ENCODE measurements around the gene CDKL5. TPM values are rescaled to one million over a fixed set of nuclear protein-coding genes. Genes with fewer than 3 reads are reported as not detected.

The CDKL5 gene
- total RNA-seq, 1 experiment from 2014 or later, result 7.0 TPM

DNA sequence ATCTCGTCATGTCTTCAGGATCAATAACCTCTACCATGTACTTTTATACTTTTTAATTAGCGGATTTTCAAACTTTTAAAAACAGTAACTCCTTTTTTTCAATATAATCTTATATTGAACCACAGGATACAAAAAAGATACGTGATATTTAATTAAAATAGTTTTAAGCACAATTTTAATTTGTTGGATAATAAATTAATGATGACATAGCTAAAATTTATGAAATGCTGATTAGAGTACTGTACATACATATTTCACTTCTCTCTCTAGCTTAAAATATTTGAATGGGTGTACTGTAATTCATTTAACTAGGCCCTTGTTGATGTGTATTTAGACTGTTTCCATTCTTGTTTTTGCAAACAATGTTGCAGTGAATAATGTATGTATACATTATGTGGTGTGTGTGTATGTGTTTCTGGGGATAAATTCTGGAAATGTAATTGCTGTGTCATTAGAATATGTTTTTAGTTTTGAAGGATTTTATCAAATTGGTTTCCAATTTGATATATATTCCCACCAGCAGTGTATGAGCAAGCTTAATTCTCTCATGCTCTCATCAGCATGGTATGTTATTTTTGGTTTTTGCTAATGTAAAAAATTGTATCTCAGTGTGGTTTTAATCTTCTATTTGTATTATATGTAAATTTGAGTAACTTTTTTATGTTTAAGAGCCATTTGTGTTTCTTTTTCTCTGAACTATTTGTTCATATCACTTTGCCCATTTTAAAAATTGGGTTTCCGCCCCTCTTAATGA lies 66.4 kb downstream of the CDKL5 start:
- Histone ChIP-seq H3K4me3 (ENCODE audit: insufficient read depth, low read depth, low read length) (no peak overlapping the region), H3K27me3 (ENCODE audit: control insufficient read depth, insufficient read depth, low read length) (no peaks in the 10 kb centered on the region), H3K36me3 (replicated peaks; ENCODE audit: control insufficient read depth, insufficient read depth, low read length) (no peaks in the 10 kb centered on the region)
- DNase-seq, result no peak

DNA sequence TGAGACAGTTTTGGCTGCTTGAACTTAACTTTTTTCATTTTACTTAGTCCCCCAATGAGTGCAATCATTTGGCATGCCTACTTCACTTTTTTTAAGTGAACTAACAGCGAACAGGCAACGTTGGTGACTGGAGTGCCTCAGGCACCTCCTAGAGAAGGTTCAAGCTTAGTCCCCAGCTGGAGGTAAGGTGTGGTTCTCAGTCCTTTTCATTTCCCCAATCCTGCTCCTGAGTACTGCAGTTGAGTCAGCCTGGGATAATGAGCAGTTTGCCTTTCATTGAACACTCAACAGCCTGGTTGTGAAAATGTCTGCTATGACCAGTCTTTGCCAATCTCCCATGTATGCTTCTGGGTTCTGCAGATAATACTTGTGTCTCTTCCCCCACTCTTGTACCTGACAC lies 109.5 kb downstream of the CDKL5 start:
- no peak for DNase-seq
- no peak overlapping the region for H3K4me3 ChIP-seq (ENCODE audit: insufficient read depth, low read depth, low read length)
- H3K36me3 ChIP-seq (replicated peaks; ENCODE audit: control insufficient read depth, insufficient read depth, low read length), result no peaks in the 10 kb centered on the region
- no peaks in the 10 kb centered on the region for H3K27me3 ChIP-seq (ENCODE audit: control insufficient read depth, insufficient read depth, low read length)

DNA sequence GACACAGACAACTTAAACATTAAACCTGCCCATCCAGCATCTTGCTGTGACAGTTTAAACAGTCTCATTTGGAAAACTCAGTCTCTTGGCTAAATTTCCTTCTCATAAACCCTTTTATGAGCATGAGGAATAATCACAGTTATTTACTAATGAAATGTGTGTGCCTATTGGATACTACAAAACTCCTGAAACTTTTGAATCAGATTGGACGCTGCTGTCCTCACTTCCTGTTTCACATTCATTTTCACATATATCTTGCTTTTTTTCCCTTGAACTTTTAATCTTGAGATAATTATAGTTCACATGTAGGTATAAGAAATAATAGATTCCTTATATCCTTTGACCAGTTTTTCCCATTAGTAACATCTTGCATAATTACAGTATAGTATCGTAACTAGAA lies 111.7 kb downstream of the CDKL5 start:
- DNase-seq, result no peak
- Histone ChIP-seq H3K27me3 (ENCODE audit: control insufficient read depth, insufficient read depth, low read length) (no peaks in the 10 kb centered on the region), H3K4me3 (ENCODE audit: insufficient read depth, low read depth, low read length) (no peak overlapping the region), H3K36me3 (replicated peaks; ENCODE audit: control insufficient read depth, insufficient read depth, low read length) (no peaks in the 10 kb centered on the region)

DNA sequence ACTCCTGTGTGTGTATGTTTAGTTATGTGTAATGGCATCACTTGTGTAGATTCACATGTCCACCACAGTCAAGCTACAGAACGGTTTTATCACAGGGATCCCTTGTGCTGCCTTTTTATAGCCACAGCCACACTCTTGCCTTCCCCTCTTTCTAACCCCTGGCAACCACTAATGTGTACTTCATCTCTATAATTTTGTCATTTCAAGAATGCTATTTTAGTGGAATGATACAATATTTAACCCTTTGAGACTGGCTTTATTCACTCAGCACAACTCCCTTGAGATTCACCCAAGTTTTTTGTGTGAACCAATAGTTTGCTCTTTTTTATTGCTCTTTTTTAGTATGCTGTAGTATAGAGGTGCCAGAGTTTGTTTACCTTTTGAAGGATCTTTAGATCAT lies 112.1 kb downstream of the CDKL5 start:
- no peaks in the 10 kb centered on the region for H3K36me3 ChIP-seq (replicated peaks; ENCODE audit: control insufficient read depth, insufficient read depth, low read length)
- no peaks in the 10 kb centered on the region for H3K27me3 ChIP-seq (ENCODE audit: control insufficient read depth, insufficient read depth, low read length)
- H3K4me3 ChIP-seq (ENCODE audit: insufficient read depth, low read depth, low read length), result no peak overlapping the region
- no peak for DNase-seq

DNA sequence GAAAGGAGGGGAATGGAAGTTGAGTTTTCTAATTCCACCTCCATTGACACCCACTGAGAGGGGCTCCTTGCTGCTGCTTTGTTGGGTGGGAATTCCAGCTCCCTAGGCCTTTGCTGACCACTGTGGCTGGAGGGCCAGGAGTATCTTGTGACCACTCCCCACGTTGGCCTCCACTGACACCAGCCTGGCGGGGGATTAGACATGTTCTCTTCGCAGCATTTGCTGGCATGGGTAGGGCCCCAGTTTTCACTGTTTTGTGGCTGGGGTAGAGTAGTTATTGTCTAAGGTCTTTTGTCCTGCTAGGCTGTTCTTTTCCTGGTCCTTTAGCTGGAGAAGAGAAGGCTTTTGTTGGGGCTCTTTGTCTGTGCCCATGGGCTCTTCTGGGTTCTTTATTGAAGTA lies 116.7 kb downstream of the CDKL5 start:
- H3K36me3 ChIP-seq (replicated peaks; ENCODE audit: control insufficient read depth, insufficient read depth, low read length), result no peaks in the 10 kb centered on the region
- no peak for DNase-seq
- H3K4me3 ChIP-seq (ENCODE audit: insufficient read depth, low read depth, low read length), result no peak overlapping the region
- H3K27me3 ChIP-seq (ENCODE audit: control insufficient read depth, insufficient read depth, low read length), result no peaks in the 10 kb centered on the region

DNA sequence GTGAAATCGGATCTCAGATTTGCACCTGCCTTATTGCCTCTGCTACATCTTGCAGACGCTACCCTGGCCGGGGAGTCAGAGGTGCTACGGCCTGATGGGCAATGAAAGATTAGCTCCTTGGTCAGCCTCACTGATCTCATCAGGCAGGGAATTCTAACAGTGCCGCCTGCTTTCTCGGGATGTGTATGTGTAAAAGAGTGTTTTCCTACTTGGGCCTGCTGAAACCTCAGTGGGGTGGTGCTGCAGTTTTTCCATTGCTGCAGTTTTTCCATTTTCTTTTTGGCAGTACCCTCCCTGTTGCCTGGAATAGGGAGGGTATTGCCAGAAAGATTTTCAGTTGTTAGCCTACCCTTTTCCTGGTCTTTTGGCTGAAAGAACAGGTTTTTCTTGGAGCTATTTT lies 117.5 kb downstream of the CDKL5 start:
- no peaks in the 10 kb centered on the region for H3K36me3 ChIP-seq (replicated peaks; ENCODE audit: control insufficient read depth, insufficient read depth, low read length)
- H3K4me3 ChIP-seq (ENCODE audit: insufficient read depth, low read depth, low read length), result no peak overlapping the region
- no peaks in the 10 kb centered on the region for H3K27me3 ChIP-seq (ENCODE audit: control insufficient read depth, insufficient read depth, low read length)
- DNase-seq, result no peak

DNA sequence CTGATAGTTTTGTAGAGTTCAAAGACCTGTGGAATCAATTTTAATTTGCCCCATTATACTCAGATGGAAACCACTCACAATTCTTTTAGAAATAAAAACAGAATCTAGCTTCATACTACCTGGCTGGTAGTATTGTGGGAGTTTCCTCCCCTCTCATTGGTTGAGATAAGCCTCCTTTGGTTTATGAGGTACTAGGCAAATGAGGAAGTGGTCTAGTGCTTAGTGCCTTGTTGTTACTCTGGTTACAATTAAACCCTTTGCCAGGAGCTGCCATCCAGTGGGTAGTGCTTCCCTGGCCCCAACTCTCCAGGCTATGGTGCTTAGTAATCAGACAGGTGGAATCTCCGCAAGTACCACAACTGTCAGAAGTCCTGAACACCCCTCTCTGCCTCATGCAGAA lies 118.3 kb downstream of the CDKL5 start:
- Histone ChIP-seq H3K36me3 (replicated peaks; ENCODE audit: control insufficient read depth, insufficient read depth, low read length) (no peaks in the 10 kb centered on the region), H3K27me3 (ENCODE audit: control insufficient read depth, insufficient read depth, low read length) (no peaks in the 10 kb centered on the region), H3K4me3 (ENCODE audit: insufficient read depth, low read depth, low read length) (no peak overlapping the region)
- no peak for DNase-seq

DNA sequence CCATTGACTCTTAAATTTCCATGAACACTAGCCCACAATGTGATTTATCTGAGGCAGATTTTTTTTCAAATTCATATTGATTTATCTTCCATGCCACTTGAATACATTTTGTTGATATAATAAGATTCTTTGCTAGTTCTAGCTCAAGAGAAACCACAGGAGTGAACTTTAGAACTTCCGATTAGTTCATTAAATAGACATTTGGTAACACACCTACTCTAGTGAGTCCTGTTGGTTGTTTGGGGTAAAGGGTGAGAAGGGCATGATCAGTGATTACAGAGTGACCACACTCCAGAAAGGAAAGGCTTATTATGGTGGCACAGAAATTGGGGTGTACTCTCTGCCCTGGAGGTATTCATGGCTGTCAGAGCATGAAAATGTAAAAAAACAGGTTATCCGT lies 120.4 kb downstream of the CDKL5 start:
- DNase-seq, result no peak

DNA sequence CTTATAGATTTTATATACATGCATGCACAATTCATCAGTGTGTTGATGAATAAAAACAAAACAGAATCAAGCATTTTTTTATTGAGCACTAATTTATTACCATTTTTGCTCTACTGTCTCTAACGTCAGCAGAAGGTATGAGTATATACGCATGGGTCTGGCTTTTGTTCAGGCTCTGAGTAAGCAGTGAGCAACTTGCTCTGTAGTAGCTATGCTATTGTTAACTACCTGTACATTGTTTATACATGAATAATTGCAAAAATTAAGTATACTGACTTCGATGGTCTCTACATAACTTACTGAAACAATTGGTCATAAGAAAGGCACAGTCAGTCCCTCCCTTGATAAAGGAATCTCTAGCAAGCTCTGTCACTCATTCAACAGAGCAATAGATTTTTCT lies 123.6 kb downstream of the CDKL5 start:
- H3K27me3 ChIP-seq (ENCODE audit: control insufficient read depth, insufficient read depth, low read length), result no peaks in the 10 kb centered on the region
- no peaks in the 10 kb centered on the region for H3K36me3 ChIP-seq (replicated peaks; ENCODE audit: control insufficient read depth, insufficient read depth, low read length)
- no peak for DNase-seq
- no peak overlapping the region for H3K4me3 ChIP-seq (ENCODE audit: insufficient read depth, low read depth, low read length)

More for the DNA sequence above, 120.4 kb downstream of the CDKL5 start:
- H3K27me3 ChIP-seq (ENCODE audit: control insufficient read depth, insufficient read depth, low read length), result no peaks in the 10 kb centered on the region
- H3K36me3 ChIP-seq (replicated peaks; ENCODE audit: control insufficient read depth, insufficient read depth, low read length), result no peaks in the 10 kb centered on the region
- H3K4me3 ChIP-seq (ENCODE audit: insufficient read depth, low read depth, low read length), result no peak overlapping the region

DNA sequence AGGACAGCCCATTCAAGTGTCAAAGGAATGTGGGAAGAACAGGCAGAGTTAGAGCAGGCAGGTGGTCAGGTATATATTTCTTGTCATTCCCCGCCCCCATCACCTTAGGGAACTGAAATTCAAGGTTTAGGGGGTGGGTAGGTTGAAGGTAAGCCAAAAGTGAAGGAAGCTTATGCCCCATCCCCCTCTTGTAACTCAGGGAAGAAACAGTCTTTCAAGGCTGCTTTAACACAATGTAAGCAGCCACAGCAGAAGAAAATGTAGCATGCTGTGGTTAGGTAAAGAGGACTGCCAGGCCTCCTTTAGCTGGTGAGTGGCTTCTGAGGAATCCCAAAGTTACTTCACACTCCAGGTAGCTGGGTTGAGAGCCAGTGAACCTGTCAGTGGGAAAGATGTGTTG lies 124.2 kb downstream of the CDKL5 start:
- H3K36me3 ChIP-seq (replicated peaks; ENCODE audit: control insufficient read depth, insufficient read depth, low read length), result no peaks in the 10 kb centered on the region
- H3K27me3 ChIP-seq (ENCODE audit: control insufficient read depth, insufficient read depth, low read length), result no peaks in the 10 kb centered on the region
- no peak for DNase-seq
- no peak overlapping the region for H3K4me3 ChIP-seq (ENCODE audit: insufficient read depth, low read depth, low read length)

DNA sequence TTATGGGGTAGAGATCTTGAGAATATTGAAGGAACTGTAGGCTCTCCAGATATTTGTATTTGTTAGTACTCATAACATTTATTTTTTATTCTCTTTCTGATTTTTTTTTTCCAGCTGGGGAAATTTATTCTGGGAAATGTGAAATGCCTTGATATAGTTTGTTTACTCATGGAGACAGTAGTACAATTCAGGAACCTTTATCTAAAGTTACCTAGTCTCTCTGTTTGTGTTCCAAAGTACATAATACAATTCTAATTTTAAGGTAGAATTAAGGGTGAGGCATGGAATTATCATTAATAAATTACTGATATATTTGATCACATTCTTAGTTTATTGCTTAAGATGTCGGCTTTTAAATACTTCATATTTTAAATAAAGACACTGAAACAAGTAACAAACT lies 132.5 kb downstream of the CDKL5 start:
- no peak for DNase-seq
- H3K4me3 ChIP-seq (ENCODE audit: insufficient read depth, low read depth, low read length), result no peak overlapping the region
- H3K36me3 ChIP-seq (replicated peaks; ENCODE audit: control insufficient read depth, insufficient read depth, low read length), result no peaks in the 10 kb centered on the region
- no peaks in the 10 kb centered on the region for H3K27me3 ChIP-seq (ENCODE audit: control insufficient read depth, insufficient read depth, low read length)

DNA sequence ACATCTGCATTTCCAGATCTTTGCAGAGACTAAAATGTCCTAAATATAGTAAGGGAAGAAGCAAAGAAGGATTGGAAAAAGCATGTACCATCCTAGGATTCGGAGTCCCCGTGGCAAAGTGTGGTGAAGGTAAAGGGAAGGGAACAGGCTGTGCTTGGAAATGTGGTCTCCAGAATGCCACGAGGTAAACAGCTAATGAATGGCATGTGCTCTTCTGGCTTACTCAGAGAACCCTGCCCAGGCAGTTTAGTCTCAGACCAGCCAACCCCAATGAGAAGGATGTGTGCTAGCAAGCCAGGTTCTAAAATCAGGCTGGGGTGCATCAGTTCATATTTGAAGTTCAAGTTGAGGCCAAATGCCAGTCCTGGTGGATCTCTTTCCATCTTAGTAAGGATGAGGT lies 133.4 kb downstream of the CDKL5 start:
- H3K36me3 ChIP-seq (replicated peaks; ENCODE audit: control insufficient read depth, insufficient read depth, low read length), result no peaks in the 10 kb centered on the region
- no peaks in the 10 kb centered on the region for H3K27me3 ChIP-seq (ENCODE audit: control insufficient read depth, insufficient read depth, low read length)
- no peak for DNase-seq
- no peak overlapping the region for H3K4me3 ChIP-seq (ENCODE audit: insufficient read depth, low read depth, low read length)

DNA sequence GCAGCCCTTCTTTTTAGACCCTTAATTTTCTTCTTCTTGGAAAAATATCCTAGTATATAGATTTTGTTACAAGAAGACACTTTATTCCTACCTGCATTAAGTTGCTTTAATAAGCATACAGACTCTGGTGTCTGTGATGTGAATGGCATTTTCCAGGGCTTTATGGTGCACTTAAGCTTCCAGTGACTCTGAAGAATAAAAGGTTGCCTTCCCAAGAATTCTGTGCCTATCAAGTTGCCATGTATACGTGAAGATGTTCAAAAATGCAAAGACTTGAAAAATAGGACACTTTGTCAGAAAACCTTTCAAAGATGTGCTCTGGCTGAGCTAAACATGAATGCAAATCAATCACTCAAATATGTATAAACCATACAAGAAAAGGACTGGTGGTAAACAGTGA lies 135.6 kb downstream of the CDKL5 start:
- no peak for DNase-seq
- H3K27me3 ChIP-seq (ENCODE audit: control insufficient read depth, insufficient read depth, low read length), result no peaks in the 10 kb centered on the region
- H3K36me3 ChIP-seq (replicated peaks; ENCODE audit: control insufficient read depth, insufficient read depth, low read length), result no peaks in the 10 kb centered on the region
- no peak overlapping the region for H3K4me3 ChIP-seq (ENCODE audit: insufficient read depth, low read depth, low read length)

DNA sequence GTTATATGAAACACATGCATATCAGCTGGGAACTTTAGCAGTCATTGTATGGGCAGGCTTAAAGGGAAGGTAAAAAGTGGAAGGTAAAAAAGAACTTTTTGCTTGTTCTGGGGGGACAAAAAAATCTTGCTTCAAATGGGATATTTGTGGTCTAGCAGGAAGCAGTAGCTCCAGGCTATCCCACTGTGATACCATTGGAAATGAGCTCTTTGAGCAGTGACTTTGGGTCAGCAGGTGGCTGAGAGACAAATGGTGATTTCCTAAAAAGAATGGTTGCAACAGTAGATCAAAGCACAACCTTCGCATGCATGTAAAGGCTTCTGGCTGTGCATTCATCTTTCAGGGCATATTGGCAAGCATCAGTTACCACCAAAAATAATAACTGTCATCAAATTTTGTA lies 140.3 kb downstream of the CDKL5 start:
- Histone ChIP-seq H3K4me3 (ENCODE audit: insufficient read depth, low read depth, low read length) (no peak overlapping the region), H3K27me3 (ENCODE audit: control insufficient read depth, insufficient read depth, low read length) (no peaks in the 10 kb centered on the region), H3K36me3 (replicated peaks; ENCODE audit: control insufficient read depth, insufficient read depth, low read length) (no peaks in the 10 kb centered on the region)
- no peak for DNase-seq

DNA sequence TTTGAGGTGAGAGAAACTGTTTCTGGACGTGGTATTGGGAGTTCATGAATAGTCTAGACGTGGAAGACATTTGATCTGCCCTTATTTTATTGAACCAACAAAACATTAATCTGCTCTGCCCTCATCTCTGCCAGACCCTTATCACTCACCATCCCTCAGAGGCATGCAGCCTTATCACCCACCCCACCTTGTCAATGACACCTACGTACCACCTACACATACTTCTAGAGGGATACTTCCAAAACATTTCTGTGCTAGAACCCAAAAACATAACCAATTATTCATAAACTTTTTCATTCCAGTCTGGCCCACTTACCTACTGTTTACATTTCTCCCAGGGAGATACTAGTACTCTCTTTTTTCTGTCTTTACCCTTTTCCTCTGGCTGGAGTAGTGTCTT lies 141.3 kb downstream of the CDKL5 start:
- H3K27me3 ChIP-seq (ENCODE audit: control insufficient read depth, insufficient read depth, low read length), result no peaks in the 10 kb centered on the region
- no peak for DNase-seq
- H3K4me3 ChIP-seq (ENCODE audit: insufficient read depth, low read depth, low read length), result no peak overlapping the region
- H3K36me3 ChIP-seq (replicated peaks; ENCODE audit: control insufficient read depth, insufficient read depth, low read length), result no peaks in the 10 kb centered on the region

DNA sequence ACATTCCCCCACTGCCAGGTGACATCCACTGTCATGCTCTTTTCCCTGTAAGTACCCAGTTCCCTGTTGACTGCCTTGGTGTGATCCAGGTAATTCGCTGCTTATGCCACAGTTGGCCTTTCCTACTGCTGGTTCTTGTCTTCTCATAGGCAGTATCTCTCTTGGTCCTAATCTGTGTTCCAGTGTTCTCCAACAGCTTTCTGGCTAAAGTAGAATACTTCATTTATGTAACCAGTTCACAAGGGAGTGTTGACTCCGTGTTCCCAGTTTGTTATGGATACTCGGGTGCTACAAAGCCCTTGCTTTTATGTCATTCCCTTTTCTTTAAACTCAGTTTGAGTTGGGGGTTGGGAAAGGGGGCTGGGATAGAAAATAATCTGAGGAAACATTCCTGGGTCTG lies 148.1 kb downstream of the CDKL5 start:
- Histone ChIP-seq H3K4me3 (ENCODE audit: insufficient read depth, low read depth, low read length) (no peak overlapping the region), H3K36me3 (replicated peaks; ENCODE audit: control insufficient read depth, insufficient read depth, low read length) (no peaks in the 10 kb centered on the region), H3K27me3 (ENCODE audit: control insufficient read depth, insufficient read depth, low read length) (no peaks in the 10 kb centered on the region)
- no peak for DNase-seq
